Measurements from ENCODE around the gene KRT15.

DNA sequence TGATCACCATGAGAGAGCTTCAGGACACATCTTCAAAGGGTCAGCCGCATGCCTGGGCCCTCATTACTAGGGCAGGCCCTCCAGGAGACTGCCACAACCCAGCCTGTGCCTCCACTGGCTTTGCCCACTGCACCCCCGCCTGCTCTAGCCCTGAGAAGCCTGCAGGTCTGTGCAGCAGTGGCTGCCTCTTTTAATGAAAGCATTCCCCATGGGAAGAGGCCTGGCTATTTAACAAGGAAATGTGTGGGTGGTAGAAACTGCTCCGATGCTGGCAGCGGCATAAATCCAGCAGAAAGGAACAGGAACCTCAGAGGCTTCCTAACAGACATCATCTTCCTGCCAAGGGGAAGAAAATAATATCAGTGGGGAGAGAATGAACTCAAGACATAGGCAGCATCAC is 51.1 kb downstream of the KRT15 start:
- TF ChIP-seq, protein P1, sequence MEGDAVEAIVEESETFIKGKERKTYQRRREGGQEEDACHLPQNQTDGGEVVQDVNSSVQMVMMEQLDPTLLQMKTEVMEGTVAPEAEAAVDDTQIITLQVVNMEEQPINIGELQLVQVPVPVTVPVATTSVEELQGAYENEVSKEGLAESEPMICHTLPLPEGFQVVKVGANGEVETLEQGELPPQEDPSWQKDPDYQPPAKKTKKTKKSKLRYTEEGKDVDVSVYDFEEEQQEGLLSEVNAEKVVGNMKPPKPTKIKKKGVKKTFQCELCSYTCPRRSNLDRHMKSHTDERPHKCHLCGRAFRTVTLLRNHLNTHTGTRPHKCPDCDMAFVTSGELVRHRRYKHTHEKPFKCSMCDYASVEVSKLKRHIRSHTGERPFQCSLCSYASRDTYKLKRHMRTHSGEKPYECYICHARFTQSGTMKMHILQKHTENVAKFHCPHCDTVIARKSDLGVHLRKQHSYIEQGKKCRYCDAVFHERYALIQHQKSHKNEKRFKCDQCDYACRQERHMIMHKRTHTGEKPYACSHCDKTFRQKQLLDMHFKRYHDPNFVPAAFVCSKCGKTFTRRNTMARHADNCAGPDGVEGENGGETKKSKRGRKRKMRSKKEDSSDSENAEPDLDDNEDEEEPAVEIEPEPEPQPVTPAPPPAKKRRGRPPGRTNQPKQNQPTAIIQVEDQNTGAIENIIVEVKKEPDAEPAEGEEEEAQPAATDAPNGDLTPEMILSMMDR (conservative IDR thresholded peaks at IDR 0.05): no peak
- no peak for TF ChIP-seq ZFX (IDR thresholded peaks at IDR 0.05)
